Measurements from ENCODE around the gene SMPD3.

- TF ChIP-seq CTCF (IDR thresholded peaks at IDR 0.05) (no peak), EP300 (IDR thresholded peaks at IDR 0.05) (no peak)
Measured at GRCh38 chr16:68313116-68313515, 135.2 kb downstream of the SMPD3 start.

Data from sigmoid colon (tissue), 4 donors.